ENCODE data around the gene BPNT1.
"Not testable (repeated sequence)": the region's sequence is repeated elsewhere in the genome, so short reads cannot be mapped to it uniquely, and the experiment has no call there.

Gene BPNT1

GRCh38 chr1:220089650-220090556, at the start of gene BPNT1:
TSS of gene BPNT1 (minus strand) at chr1:220089788. CDS start at chr1:220079846, 9,942 bp downstream.
- DNase-seq (ENCODE audit: low spot score) = peak; percentile 90

GRCh38 chr1:220137019-220137786, 47.6 kb upstream of the BPNT1 start:
- DNase-seq (ENCODE audit: low spot score) = no peak

GRCh38 chr1:220135755-220136154, 46.2 kb upstream of the BPNT1 start:
- DNase-seq (ENCODE audit: low spot score) = no peak

GRCh38 chr1:220129479-220130210, 40.1 kb upstream of the BPNT1 start:
- no peak for DNase-seq (ENCODE audit: low spot score)

GRCh38 chr1:220127076-220127475, 37.5 kb upstream of the BPNT1 start:
- DNase-seq (ENCODE audit: low spot score) = no peak

GRCh38 chr1:220124542-220124941, 35.0 kb upstream of the BPNT1 start:
- DNase-seq (ENCODE audit: low spot score) = peak; percentile 9

- DNase-seq (ENCODE audit: low spot score) = no peak
Measured at GRCh38 chr1:220123889-220124288, 34.3 kb upstream of the BPNT1 start.

- no peak for DNase-seq (ENCODE audit: low spot score)
Measured at GRCh38 chr1:220123066-220123465, 33.5 kb upstream of the BPNT1 start.

GRCh38 chr1:220121791-220122530, 32.4 kb upstream of the BPNT1 start:
- no peak for DNase-seq (ENCODE audit: low spot score)

- no peak for DNase-seq (ENCODE audit: low spot score)
Measured at GRCh38 chr1:220119043-220119512, 29.5 kb upstream of the BPNT1 start.

- DNase-seq (ENCODE audit: low spot score) = peak; percentile 19
Measured at GRCh38 chr1:220113136-220113695, 23.6 kb upstream of the BPNT1 start.

GRCh38 chr1:220112600-220112999, 23.0 kb upstream of the BPNT1 start:
- DNase-seq (ENCODE audit: low spot score) = not testable (repeated sequence)

GRCh38 chr1:220110473-220110872, 20.9 kb upstream of the BPNT1 start:
- not testable (repeated sequence) for DNase-seq (ENCODE audit: low spot score)

- no peak for DNase-seq (ENCODE audit: low spot score)
Measured at GRCh38 chr1:220099826-220100225, 10.2 kb upstream of the BPNT1 start.

- peak; percentile 96 for DNase-seq (ENCODE audit: low spot score)
Measured at GRCh38 chr1:220094016-220094911, 4.7 kb upstream of the BPNT1 start, which contains the start of gene IARS2. TSS of gene IARS2 (plus strand) at chr1:220094132. CDS start at chr1:220094217, 85 bp downstream.

GRCh38 chr1:220093361-220094015, 3.9 kb upstream of the BPNT1 start:
- peak; percentile 6 for DNase-seq (ENCODE audit: low spot score)

- no peak for DNase-seq (ENCODE audit: low spot score)
Measured at GRCh38 chr1:220092694-220093093, 3.1 kb upstream of the BPNT1 start.

- DNase-seq (ENCODE audit: low spot score) = not testable (repeated sequence)
Measured at GRCh38 chr1:220086261-220086686, 3.3 kb downstream of the BPNT1 start.

- DNase-seq (ENCODE audit: low spot score) = no peak
Measured at GRCh38 chr1:220084460-220084859, 5.1 kb downstream of the BPNT1 start.

All from AG08396 (cell line).